Colonic mucosa (tissue), 4 donors: ENCODE results near the gene VPS33B. TPM values are rescaled to one million over a fixed set of nuclear protein-coding genes. Genes with fewer than 3 reads are reported as not detected.

Experiments used
- DNase-seq: peaks from one replicate; pipeline ENCODE4 v3.0.0-alpha.2; 2020
- H3K27ac ChIP-seq: fragments of 200-600 bp; one replicate; pipeline ENCODE4 v1.8.0; 2021
- H3K27me3 ChIP-seq: fragments of 200-600 bp; one replicate; pipeline ENCODE4 v1.8.0; 2021
- H3K36me3 ChIP-seq: fragments of 200-600 bp; one replicate; pipeline ENCODE4 v1.8.0; 2021
- H3K4me1 ChIP-seq: fragments of 200-600 bp; one replicate; pipeline ENCODE4 v1.8.0; 2021; ENCODE audit warnings: mild to moderate bottlenecking
- H3K4me3 ChIP-seq: fragments of 200-600 bp; one replicate; pipeline ENCODE4 v1.8.0; 2021
- H3K9ac ChIP-seq, 2 donors: one replicate each; pipeline ENCODE4 v1.7.0; 2013; ENCODE audit warnings: control low read depth in 2 of 2, low read depth in 2 of 2, low read length in 2 of 2
- H3K9me3 ChIP-seq: fragments of 200-600 bp; one replicate; pipeline ENCODE4 v1.8.0; 2021
- intact Hi-C: fragments of 100-400 bp; cut with DNase I; formaldehyde crosslinking; loops from one replicate; pipeline ENCODE4 v1.14.1; 2022
- total RNA-seq, 2 donors: library from RNA; stranded (reverse); fragmentation: NEBNext Ultra II Directional in 1 of 2; extraction: Animal tissue kit (Norgen Biotek cat#: 25700) in 1 of 2; gene quantifications; one replicate each; pipeline ENCODE4 v1.2.1, GENCODE V29; 2021
- TF ChIP-seq, protein P1 (sequence below): fragments of 200-600 bp; IDR thresholded peaks from one replicate; pipeline ENCODE4 v1.8.0; 2022; ENCODE audit warnings: antibody characterized with exemption, mild to moderate bottlenecking
- donor health status: healthy.
- donor health status: DM: no; HTN: no; CAD: no.
- donor health status: DM: no; HTN: no; CAD: no.

Gene VPS33B
- total RNA-seq, 2 donors from 2014 or later, result 18.0 to 18.1 TPM

GRCh38 chr15:91045065-91045464, 22.7 kb upstream of the VPS33B start:
- Histone ChIP-seq H3K4me1 (peaks cover 1% of the 10 kb centered on the region), H3K9me3 (no peaks in the 10 kb centered on the region), H3K27me3 (no peaks in the 10 kb centered on the region), H3K36me3 (no peaks in the 10 kb centered on the region), H3K27ac (no peak overlapping the region), H3K9ac (no peak overlapping the region), H3K4me3 (no peak overlapping the region)
- DNase-seq, result no peak
- TF ChIP-seq, protein P1, sequence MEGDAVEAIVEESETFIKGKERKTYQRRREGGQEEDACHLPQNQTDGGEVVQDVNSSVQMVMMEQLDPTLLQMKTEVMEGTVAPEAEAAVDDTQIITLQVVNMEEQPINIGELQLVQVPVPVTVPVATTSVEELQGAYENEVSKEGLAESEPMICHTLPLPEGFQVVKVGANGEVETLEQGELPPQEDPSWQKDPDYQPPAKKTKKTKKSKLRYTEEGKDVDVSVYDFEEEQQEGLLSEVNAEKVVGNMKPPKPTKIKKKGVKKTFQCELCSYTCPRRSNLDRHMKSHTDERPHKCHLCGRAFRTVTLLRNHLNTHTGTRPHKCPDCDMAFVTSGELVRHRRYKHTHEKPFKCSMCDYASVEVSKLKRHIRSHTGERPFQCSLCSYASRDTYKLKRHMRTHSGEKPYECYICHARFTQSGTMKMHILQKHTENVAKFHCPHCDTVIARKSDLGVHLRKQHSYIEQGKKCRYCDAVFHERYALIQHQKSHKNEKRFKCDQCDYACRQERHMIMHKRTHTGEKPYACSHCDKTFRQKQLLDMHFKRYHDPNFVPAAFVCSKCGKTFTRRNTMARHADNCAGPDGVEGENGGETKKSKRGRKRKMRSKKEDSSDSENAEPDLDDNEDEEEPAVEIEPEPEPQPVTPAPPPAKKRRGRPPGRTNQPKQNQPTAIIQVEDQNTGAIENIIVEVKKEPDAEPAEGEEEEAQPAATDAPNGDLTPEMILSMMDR, result no peak
- intact Hi-C loops, result no loop called here

GRCh38 chr15:91043202-91043874, 20.9 kb upstream of the VPS33B start:
- no peak for DNase-seq
- H3K9me3 ChIP-seq, result no peaks in the 10 kb centered on the region
- H3K9ac ChIP-seq, result no peak overlapping the region
- TF ChIP-seq, protein P1, result no peak
- intact Hi-C loops, result no loop called here
- H3K27me3 ChIP-seq, result no peaks in the 10 kb centered on the region
- H3K27ac ChIP-seq, result no peak overlapping the region
- no peaks in the 10 kb centered on the region for H3K36me3 ChIP-seq
- no peaks in the 10 kb centered on the region for H3K4me1 ChIP-seq
- no peak overlapping the region for H3K4me3 ChIP-seq

GRCh38 chr15:91040856-91041255, 18.5 kb upstream of the VPS33B start:
- intact Hi-C loops, result no loop called here
- TF ChIP-seq, protein P1, result no peak

DNA sequence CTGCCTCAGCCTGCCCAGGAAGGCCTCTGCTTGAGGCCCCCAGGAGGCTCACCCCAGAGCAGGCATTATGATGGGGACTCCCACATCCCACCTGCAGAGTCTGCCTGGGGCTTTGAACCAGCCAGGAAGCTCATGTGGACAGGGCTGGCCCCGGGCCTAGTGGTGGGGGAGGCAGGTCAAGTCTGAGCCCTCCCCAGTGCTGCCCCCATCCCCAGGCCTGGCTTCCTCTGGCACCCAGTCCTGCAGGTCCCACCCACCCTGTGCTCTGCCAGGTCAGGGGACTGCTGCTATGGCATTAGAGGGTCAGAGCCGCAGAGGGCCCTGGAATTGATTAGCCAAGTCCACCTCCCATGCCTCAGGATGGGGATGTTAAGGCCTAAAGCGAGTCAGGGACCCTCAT, 17.6 kb upstream of the VPS33B start:
- TF ChIP-seq, protein P1, result no peak
- no peaks in the 10 kb centered on the region for H3K27me3 ChIP-seq
- DNase-seq, result no peak
- intact Hi-C loops, result no loop called here
- H3K9ac ChIP-seq, result no peak overlapping the region
- no peaks in the 10 kb centered on the region for H3K36me3 ChIP-seq
- H3K27ac ChIP-seq, result no peak overlapping the region
- H3K4me3 ChIP-seq, result no peak overlapping the region
- H3K4me1 ChIP-seq, result no peaks in the 10 kb centered on the region
- H3K9me3 ChIP-seq, result no peaks in the 10 kb centered on the region

More at GRCh38 chr15:91040856-91041255, 18.5 kb upstream of the VPS33B start:
- H3K36me3 ChIP-seq, result no peaks in the 10 kb centered on the region
- no peaks in the 10 kb centered on the region for H3K4me1 ChIP-seq
- H3K27me3 ChIP-seq, result no peaks in the 10 kb centered on the region
- no peak overlapping the region for H3K27ac ChIP-seq
- no peak for DNase-seq
- no peaks in the 10 kb centered on the region for H3K9me3 ChIP-seq
- H3K9ac ChIP-seq, result no peak overlapping the region
- no peak overlapping the region for H3K4me3 ChIP-seq

DNA sequence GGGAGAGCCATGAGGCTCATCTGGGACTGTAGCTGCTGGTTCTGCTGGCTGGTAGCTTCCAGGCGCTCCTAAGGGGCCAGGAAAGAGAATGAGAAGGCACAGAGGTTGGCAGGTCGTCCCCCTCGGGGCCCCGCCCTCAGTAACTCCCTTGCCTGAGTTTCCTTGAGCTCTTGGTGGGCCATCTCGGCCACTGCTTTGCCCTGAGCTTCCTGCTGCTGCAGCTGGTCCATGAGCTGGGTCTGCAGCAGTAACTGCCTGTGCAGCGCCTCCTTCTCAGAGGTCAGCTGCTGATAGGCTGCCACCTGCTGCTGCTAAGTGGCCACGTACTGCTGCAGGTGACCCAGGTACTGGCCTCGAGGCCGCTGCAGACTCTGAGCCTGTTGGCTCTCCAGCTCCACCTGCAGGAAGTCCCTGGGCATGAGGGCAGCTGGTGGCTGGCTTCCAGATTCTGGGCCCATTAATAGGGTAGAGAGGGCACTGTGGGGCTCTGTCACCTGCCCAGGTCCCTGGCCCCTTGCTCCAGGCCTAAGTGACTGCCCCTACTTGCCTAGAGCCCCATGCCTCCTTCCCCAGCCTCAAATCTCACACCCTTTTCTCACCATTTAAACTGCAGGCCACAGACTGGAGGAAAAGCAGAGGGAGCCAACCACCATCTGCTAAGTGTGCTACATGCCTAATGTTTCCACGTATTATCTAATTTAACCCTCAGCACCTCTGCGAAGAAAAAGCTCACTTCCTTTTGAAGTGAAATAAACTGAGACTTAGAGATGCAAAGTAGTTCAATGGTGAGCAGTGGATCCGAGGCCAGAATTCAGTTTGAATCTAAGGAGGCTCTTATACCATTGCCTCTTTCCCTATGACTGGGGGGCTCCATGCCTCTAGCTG, 10.8 kb upstream of the VPS33B start:
- H3K9me3 ChIP-seq, result no peaks in the 10 kb centered on the region
- H3K4me1 ChIP-seq, result no peaks in the 10 kb centered on the region
- no peaks in the 10 kb centered on the region for H3K36me3 ChIP-seq
- no peak overlapping the region for H3K27ac ChIP-seq
- TF ChIP-seq, protein P1, result peak; percentile 85
- no peak overlapping the region for H3K9ac ChIP-seq
- no peaks in the 10 kb centered on the region for H3K27me3 ChIP-seq
- H3K4me3 ChIP-seq, result no peak overlapping the region
- intact Hi-C loops, result loop anchor here (5.0 kb wide), 1 partner anchor 76 kb away; no protein-coding TSS in a partner anchor
- DNase-seq, result peak; percentile 85
